BJ (cell line): ENCODE measurements around the gene KLF16. TPM values are rescaled to one million over a fixed set of nuclear protein-coding genes. Genes with fewer than 3 reads are reported as not detected.

Source experiments
- CTCF ChIA-PET: fragments of 350-600 bp; formaldehyde crosslinking; extraction: SDS; loops from one replicate; lab custom pipeline; 2021; ENCODE audit warnings: antibody characterized with exemption, inconsistent platforms; lab: Yijun Ruan, JAX
- POLR2A ChIA-PET: fragments of 300-600 bp; sonication (Branson Sonifier 250); formaldehyde crosslinking; extraction: SDS; loops from one replicate; lab custom pipeline; 2021; ENCODE audit warnings: antibody characterized with exemption; lab: Charles Lee
- DNase-seq: peaks from one replicate; pipeline ENCODE4 v3.0.0-alpha.2; 2011; ENCODE audit warnings: low read depth
- H3K27me3 ChIP-seq: 2 replicates; pipeline ENCODE4 v1.6.0; 2011; ENCODE audit warnings: low read length; ENCODE audit not compliant: control insufficient read depth, insufficient read depth
- H3K36me3 ChIP-seq: 2 replicates; pipeline ENCODE4 v1.5.1; 2011; ENCODE audit warnings: low read length; ENCODE audit not compliant: control insufficient read depth, insufficient read depth
- H3K4me3 ChIP-seq: 2 replicates; pipeline ENCODE4 v1.5.1; 2011; ENCODE audit warnings: low read depth, mild to moderate bottlenecking, control low read depth, low read length
- CTCF ChIP-seq: IDR thresholded peaks from 2 replicates; pipeline ENCODE4 v1.5.1; 2011; ENCODE audit warnings: low read depth, mild to moderate bottlenecking, control low read depth, inconsistent platforms, low read length, moderate library complexity; ENCODE audit not compliant: insufficient read depth
- polyA plus RNA-seq: library from polyadenylated mRNA; depleted of rRNA; stranded (reverse); fragments of >200 nt; gene quantifications from 2 replicates; pipeline ENCODE4 v1.2.3, GENCODE V29; 2011

The KLF16 gene
- polyA plus RNA-seq, 1 experiment, result 5.7 TPM

DNA sequence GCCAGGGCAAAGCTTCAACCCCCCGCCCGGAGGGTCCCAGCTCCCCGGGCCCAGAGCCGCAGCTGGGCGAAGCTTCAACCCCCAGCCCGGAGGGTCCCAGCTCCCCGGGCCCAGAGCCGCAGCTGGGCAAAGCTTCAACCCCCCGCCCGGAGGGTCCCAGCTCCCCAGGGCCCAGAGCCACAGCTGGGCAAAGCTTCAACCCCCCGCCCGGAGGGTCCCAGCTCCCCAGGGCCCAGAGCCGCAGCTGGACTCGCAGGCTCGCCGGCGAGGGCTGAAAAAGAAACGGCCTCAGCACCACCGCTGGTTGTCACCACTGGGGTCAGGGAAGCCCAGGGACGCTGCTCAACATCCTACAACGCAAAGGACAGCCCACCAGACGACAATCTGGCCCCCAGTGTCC lies 20.3 kb downstream of the KLF16 start:
- no peak for TF ChIP-seq CTCF
- Histone ChIP-seq H3K36me3 (peaks cover 5% of the 10 kb centered on the region), H3K27me3 (no peaks in the 10 kb centered on the region), H3K4me3 (no peak overlapping the region)
- ChIA-PET POLR2A (no interaction called here), CTCF (interaction anchor here (0.8 to 7.8 kb wide), 2 partner anchors 17 kb away, joined by 3 to 79 read pairs; no protein-coding TSS in a partner anchor)
- DNase-seq, result no peak

DNA sequence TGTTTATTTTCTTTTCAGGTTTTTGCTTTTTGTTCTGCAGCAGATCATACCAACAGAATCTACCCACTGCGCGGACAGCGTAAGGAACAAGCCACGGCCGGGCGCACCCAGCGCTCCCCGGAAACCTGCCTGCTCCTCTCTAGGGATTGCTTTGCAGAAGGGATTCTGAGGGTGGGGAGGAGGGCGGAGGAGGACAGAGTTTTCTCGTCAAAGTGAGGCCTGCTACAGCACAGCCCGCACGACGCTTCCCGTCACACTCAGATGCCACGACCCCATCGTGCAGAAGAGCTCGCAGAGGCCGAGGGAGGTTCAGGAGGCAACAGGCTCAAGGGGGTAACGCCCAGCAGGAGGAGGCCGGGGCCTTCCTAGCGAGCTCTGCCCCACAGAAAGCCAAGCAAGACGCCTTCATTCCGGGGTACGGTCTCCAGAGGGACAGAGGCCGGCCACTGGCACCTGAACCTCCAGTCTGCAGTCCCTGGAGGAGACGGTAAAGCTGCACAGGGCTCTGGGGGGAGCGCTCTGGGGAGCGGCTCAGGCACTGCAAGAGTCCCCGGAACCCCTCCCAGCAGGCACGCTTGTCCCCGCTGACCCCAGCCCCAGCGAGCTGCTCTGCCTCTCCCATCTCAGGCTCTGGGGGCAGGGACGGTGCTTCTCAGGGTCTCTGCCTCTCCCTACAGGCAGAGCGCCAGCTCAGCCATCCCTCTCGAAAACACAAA lies 22.0 kb downstream of the KLF16 start:
- Histone ChIP-seq H3K4me3 (no peak overlapping the region), H3K36me3 (peaks cover 5% of the 10 kb centered on the region), H3K27me3 (no peaks in the 10 kb centered on the region)
- POLR2A ChIA-PET, result no interaction called here
- TF ChIP-seq CTCF, result no peak
- CTCF ChIA-PET, result interaction anchor here (0.8 to 7.8 kb wide), 3 partner anchors 8 to 169 kb away, joined by 3 to 79 read pairs (median 5); no protein-coding TSS in a partner anchor
- no peak for DNase-seq

- DNase-seq, result no peak
- Histone ChIP-seq H3K36me3 (peaks cover 5% of the 10 kb centered on the region), H3K4me3 (no peak overlapping the region), H3K27me3 (no peaks in the 10 kb centered on the region)
- POLR2A ChIA-PET, result no interaction called here
- TF ChIP-seq CTCF, result no peak
- CTCF ChIA-PET, result interaction anchor here (0.8 to 7.8 kb wide), 4 partner anchors 8 to 168 kb away, joined by 3 to 79 read pairs (median 4); no protein-coding TSS in a partner anchor
These were observed 22.8 kb downstream of the KLF16 start for GRCh38 chr19:1840541-1841115.

DNA sequence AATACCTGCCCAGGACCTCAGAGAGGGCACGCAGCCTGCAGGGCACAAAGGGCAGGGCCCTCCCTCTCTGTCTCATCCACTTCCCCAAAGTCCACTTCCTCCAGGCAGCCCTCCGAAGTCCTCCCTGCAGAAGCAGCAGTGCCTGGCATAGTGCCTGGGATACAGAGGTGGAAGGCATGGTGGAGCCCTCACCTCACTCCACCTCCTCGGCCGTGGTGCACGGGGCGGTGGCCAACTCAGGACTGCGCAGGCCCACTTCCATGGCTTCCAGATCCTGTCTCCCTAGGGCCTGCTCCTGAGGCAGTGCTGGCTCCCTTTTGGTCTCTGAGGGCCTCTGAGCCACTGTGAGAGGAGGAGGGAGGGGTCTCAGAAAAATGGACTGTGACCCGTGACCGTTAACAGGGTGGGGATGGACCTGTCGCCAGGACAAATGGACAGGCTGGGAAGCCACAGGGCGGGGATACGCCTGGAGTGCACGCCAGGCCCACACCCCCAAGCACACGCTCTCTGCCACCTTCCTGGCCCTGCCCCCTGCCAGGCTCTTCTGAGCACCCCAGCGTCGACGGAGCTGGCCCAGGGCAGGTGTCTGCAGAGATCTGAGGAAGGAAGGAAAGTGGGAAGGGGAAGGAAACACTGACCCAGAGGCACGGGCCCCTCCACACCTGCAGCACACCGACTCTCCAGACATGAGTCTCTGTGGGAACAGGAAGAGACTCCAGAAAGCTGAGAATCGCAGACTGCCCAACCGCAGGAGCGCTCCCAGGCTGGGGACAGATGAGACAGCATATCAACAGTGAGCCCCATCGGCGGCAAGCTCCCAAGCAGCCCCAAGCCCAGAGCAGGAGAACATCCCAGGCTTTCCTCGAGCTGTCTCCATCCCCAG lies 23.5 kb downstream of the KLF16 start:
- no peak for TF ChIP-seq CTCF
- Histone ChIP-seq H3K4me3 (no peak overlapping the region), H3K36me3 (peaks cover 5% of the 10 kb centered on the region), H3K27me3 (no peaks in the 10 kb centered on the region)
- ChIA-PET CTCF (interaction anchor here (0.8 to 7.8 kb wide), 4 partner anchors 13 to 168 kb away, joined by 3 to 79 read pairs (median 14); no protein-coding TSS in a partner anchor), POLR2A (no interaction called here)
- DNase-seq, result no peak
